Psoas muscle (tissue), 8 donors: Measurements from ENCODE around the gene PRRX2. TPM values are rescaled to one million over a fixed set of nuclear protein-coding genes. Genes with fewer than 3 reads are reported as not detected.

ENCODE experiments used
- ATAC-seq, 4 donors: fragments of 200-7000 bp; cut with Tn5 transposase; one replicate each; pipeline ENCODE4 v1.9.1; 2020; ENCODE audit warnings: moderate library complexity in 3 of 4, mild to moderate bottlenecking in 2 of 4
- DNase-seq, 2 donors: peaks; one replicate each; pipeline ENCODE4 v3.0.0-alpha.2; 2020
- H3K27ac ChIP-seq: fragments of 200-600 bp; one replicate; pipeline ENCODE4 v1.8.0; 2022
- H3K27me3 ChIP-seq, 3 donors: fragments of 200-600 bp in 1 of 3; one replicate each; pipeline versions ENCODE4 v1.6.1 to v1.8.0; 2013 to 2022; ENCODE audit warnings: low read length in 2 of 3, mild to moderate bottlenecking in 2 of 3, moderate library complexity in 1 of 3; ENCODE audit not compliant: insufficient read depth in 3 of 3
- H3K36me3 ChIP-seq, 2 donors: fragments of 200-600 bp in 1 of 2; one replicate each; pipeline versions ENCODE4 v1.6.1 to v1.8.0; 2013 to 2022; ENCODE audit warnings: low read depth in 1 of 2, mild to moderate bottlenecking in 1 of 2, moderate library complexity in 1 of 2; ENCODE audit not compliant: insufficient read depth in 1 of 2
- H3K4me1 ChIP-seq: fragments of 200-600 bp; one replicate; pipeline ENCODE4 v1.8.0; 2022
- H3K4me3 ChIP-seq: fragments of 200-600 bp; one replicate; pipeline ENCODE4 v1.8.0; 2022; ENCODE audit warnings: mild to moderate bottlenecking
- H3K9me3 ChIP-seq: fragments of 200-600 bp; one replicate; pipeline ENCODE4 v1.8.0; 2022
- CTCF ChIP-seq: fragments of 200-600 bp; IDR thresholded peaks from one replicate; pipeline ENCODE4 v1.8.0; 2022; ENCODE audit warnings: antibody characterized with exemption
- WGBS, 3 donors: extraction: QIAGEN DNeasy Blood & Tissue Kit; methylation state at CpG; one replicate each; pipeline versions ENCODE4 v1.1.6 to v1.1.7; 2013; 5-methylcytosine and 5-hydroxymethylcytosine counted together
- intact Hi-C, 2 donors: fragments of 100-400 bp; cut with DNase I; formaldehyde crosslinking; loops; one replicate each; pipeline versions ENCODE4 v1.11.0 to v1.14.2; 2022
- polyA plus RNA-seq, 3 donors: library from polyadenylated mRNA; stranded (reverse); fragments of 200-250 nt; gene quantifications; one replicate each; pipeline ENCODE4 v1.2.3, GENCODE V29; 2013
- total RNA-seq, 4 donors: library from RNA; stranded (reverse); fragmentation: NEBNext Ultra II Directional in 2 of 4; extraction: Animal tissue kit (Norgen Biotek cat#: 25700) in 2 of 4; gene quantifications; one replicate each; pipeline versions ENCODE4 v1.2.1 to v1.2.4, GENCODE V29; 2021 to 2023
- donor health status: healthy with polysubstance abuse.
- donor health status: DM: no; HTN: no; CAD: no; lungs with moderate emphysema.
- donor health status: Bipolar disorder and iron deficiency.
- donor health status: healthy.
- donor health status: DM: yes; HTN: yes; CAD: no.
- donor health status: DM: no; HTN: no; CAD: no.
- donor health status: DM: no; HTN: no; CAD: no.
- donor health status: DM: yes; HTN: yes; CAD: no.

The PRRX2 gene
- total and polyA plus RNA-seq, 7 donors = 0.03 to 1.1 (median 0.49) TPM

DNA sequence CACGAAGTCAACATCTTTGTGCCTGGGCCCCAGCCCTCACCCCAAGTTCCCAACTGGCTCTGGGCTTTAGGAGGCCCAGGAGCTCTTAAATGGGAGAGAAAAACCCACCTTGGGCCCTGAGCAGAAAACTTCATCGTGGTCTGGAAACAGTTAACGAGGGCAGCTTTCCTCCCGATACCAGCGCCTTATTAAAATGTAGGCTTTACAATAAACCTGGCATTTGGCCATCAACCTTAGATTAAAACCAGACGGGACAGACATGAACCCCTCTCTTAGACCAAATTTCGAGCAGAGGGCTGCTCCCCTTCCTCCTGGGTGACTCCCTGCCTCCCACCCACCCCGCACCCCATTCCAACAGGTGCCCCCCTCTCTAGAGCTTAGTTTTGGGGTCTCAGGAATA lies 39.4 kb downstream of the PRRX2 start:
- intact Hi-C loops = no loop called here
- no peaks in the 10 kb centered on the region for H3K4me1 ChIP-seq
- no peak overlapping the region for H3K27ac ChIP-seq
- peaks cover 0 to 36% (median 2%) of the 10 kb centered on the region in 3 donors for H3K27me3 ChIP-seq
- 75 to 82% (median 77%) methylated on average over 8 of the region's 8 CpGs for WGBS, 3 donors
- no peak for TF ChIP-seq CTCF
- ATAC-seq (no peak), DNase-seq (no peak)
- H3K36me3 ChIP-seq = no peaks in the 10 kb centered on the region
- no peak overlapping the region for H3K4me3 ChIP-seq
- no peaks in the 10 kb centered on the region for H3K9me3 ChIP-seq

DNA sequence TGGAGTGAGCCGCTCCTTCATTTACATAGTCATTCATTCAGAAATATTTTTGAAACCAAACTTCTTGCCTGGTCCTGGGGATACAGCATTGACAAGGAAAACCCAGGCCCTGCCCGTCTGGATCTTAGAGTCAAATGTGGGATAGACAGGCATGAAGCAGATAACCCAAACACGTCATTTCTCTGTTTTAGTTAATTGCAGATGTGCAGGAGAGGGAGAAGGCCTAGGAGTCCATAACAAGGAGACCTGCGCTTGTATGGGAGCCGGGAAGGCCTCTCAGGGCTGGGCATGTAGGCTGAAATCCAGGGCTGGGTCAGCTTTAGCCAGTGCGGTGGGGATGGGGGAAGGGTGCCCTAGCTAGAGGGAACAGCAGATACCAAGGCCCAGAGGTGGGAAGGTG lies 43.3 kb downstream of the PRRX2 start:
- H3K27ac ChIP-seq = no peak overlapping the region
- 82 to 88% (median 87%) methylated on average over 6 of the region's 6 CpGs for WGBS, 3 donors
- ATAC-seq = no peak

DNA sequence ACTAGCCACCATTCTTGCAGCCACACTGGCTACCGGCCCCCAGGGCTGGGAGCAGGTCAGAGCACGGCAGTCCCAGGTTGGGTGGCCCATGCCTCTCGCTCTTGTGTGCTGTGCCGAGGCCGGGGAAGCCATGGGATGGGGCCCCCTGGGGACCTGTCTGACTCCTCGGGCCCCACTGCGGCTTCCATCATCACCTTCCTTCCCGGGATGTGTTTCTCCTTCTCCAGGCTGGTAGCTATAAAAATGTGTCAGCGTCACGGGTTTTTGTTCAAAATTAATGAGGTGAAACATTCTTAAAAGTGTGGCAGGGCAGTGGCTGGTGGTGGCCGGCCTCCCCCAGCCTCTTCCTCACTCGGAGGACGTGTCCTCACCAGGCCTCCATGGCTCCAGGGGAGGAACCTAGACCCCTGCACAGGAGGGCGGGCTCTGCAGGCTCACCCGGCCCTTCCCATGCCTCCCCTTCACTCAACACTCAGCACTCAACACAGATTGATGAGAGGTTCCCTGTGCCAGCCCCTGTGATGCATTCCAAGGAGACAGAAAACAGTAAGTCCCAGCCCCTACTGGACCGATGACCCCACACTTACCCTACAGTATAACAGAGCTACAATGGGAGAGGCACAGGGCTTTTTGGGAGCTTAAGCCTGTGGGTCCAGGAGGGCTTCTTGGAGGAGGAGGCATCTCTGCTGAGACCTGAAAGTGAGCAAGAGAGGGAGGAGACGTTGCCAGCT lies 44.2 kb downstream of the PRRX2 start:
- WGBS, 3 donors = 81 to 83% (median 82%) methylated on average over 17 of the region's 17 CpGs
- no peaks in the 10 kb centered on the region for H3K9me3 ChIP-seq
- H3K4me1 ChIP-seq = no peaks in the 10 kb centered on the region
- DNase-seq (no peak), ATAC-seq (no peak)
- no peak overlapping the region for H3K27ac ChIP-seq
- TF ChIP-seq CTCF = no peak
- no peaks in the 10 kb centered on the region for H3K36me3 ChIP-seq
- intact Hi-C loops = no loop called here
- no peak overlapping the region for H3K4me3 ChIP-seq
- peaks cover 0 to 28% (median 2%) of the 10 kb centered on the region in 3 donors for H3K27me3 ChIP-seq

More for the DNA sequence above, 43.3 kb downstream of the PRRX2 start:
- Histone ChIP-seq H3K27me3 (peaks cover 0 to 25% (median 2%) of the 10 kb centered on the region in 3 donors), H3K36me3 (no peaks in the 10 kb centered on the region), H3K4me1 (no peaks in the 10 kb centered on the region), H3K9me3 (no peaks in the 10 kb centered on the region), H3K4me3 (no peak overlapping the region)
- intact Hi-C loops = no loop called here
- no peak for TF ChIP-seq CTCF
- DNase-seq = no peak

DNA sequence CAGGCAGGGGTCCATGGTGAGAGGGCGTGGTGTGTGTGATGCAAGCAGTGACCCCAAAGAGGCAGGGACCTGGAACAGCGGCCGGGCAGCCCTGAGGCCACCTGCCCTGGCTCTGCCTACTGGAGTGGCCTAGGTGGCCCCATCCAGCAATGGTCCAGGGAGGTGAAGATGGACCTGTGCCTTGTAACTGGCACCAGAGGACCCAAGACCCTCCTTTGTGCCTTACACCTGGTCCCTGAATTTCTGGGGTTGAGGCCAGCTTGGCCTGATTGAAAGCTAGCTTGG lies 44.7 kb downstream of the PRRX2 start:
- H3K4me3 ChIP-seq = no peak overlapping the region
- no peaks in the 10 kb centered on the region for H3K4me1 ChIP-seq
- intact Hi-C loops = no loop called here
- H3K9me3 ChIP-seq = no peaks in the 10 kb centered on the region
- H3K27ac ChIP-seq = no peak overlapping the region
- peaks cover 0 to 33% (median 2%) of the 10 kb centered on the region in 3 donors for H3K27me3 ChIP-seq
- TF ChIP-seq CTCF = no peak
- 94 to 97% (median 95%) methylated on average over 3 of the region's 3 CpGs for WGBS, 3 donors
- ATAC-seq = no peak
- H3K36me3 ChIP-seq = no peaks in the 10 kb centered on the region
- DNase-seq = no peak
